HepG2 (cell line): Measurements from ENCODE around the gene PLLP. TPM values are rescaled to one million over a fixed set of nuclear protein-coding genes. Genes with fewer than 3 reads are reported as not detected.

ENCODE experiments used
- ATF1 ChIP-seq: IDR thresholded peaks from 2 replicates; pipeline ENCODE4 v1.6.1; 2016; ENCODE audit warnings: mild to moderate bottlenecking, control low read depth
- BRCA1 ChIP-seq: sonication (generic); formaldehyde crosslinking; IDR thresholded peaks from 2 replicates; pipeline ENCODE4 v1.4.0; 2020; ENCODE audit warnings: missing genetic modification reagents
- CREB3 ChIP-seq: sonication (generic); formaldehyde crosslinking; IDR thresholded peaks from 2 replicates; pipeline ENCODE4 v1.5.0; 2020; ENCODE audit warnings: missing genetic modification reagents
- FOSL2 ChIP-seq: sonication (generic); formaldehyde crosslinking; IDR thresholded peaks from 2 replicates; pipeline ENCODE4 v1.4.0; 2020; ENCODE audit warnings: missing genetic modification reagents
- GATAD2A ChIP-seq: IDR thresholded peaks from 2 replicates; pipeline ENCODE4 v1.6.1; 2016
- MATR3 ChIP-seq: sonication (generic); formaldehyde crosslinking; IDR thresholded peaks from 2 replicates; pipeline ENCODE4 v1.4.0; 2020; ENCODE audit warnings: missing genetic modification reagents
- MAZ ChIP-seq, 2 experiments: sonication (generic) in 1 of 2; formaldehyde crosslinking in 1 of 2; IDR thresholded peaks; 2 replicates each; pipeline versions ENCODE4 v1.5.0 to v1.6.1; 2012 to 2020; ENCODE audit warnings: low read depth in 2 of 2, mild to moderate bottlenecking in 2 of 2, borderline replicate concordance in 1 of 2, improper control_type of control experiment in 1 of 2, low read length in 1 of 2, missing genetic modification reagents in 1 of 2, moderate library complexity in 1 of 2
- NR2F6 ChIP-seq, 2 experiments: IDR thresholded peaks; 2 replicates each; pipeline ENCODE4 v1.6.1; 2016; ENCODE audit warnings: antibody characterized with exemption in 1 of 2, mild to moderate bottlenecking in 1 of 2
- PHF21A ChIP-seq: sonication (generic); formaldehyde crosslinking; IDR thresholded peaks from 2 replicates; pipeline ENCODE4 v1.5.0; 2020; ENCODE audit warnings: mild to moderate bottlenecking, missing genetic modification reagents
- SNRNP70 ChIP-seq: fragments of 200-400 bp; formaldehyde crosslinking; IDR thresholded peaks from 2 replicates; pipeline ENCODE4 v1.6.1; 2017; ENCODE audit warnings: mild to moderate bottlenecking, low read depth, low read length, moderate library complexity
- SSRP1 ChIP-seq: IDR thresholded peaks from 2 replicates; pipeline ENCODE4 v1.6.1; 2016; ENCODE audit warnings: control low read depth
- ZBTB38 ChIP-seq: sonication (generic); formaldehyde crosslinking; IDR thresholded peaks from 2 replicates; pipeline ENCODE4 v1.5.1; 2020; ENCODE audit warnings: mild to moderate bottlenecking, missing genetic modification reagents
- ZNF263 ChIP-seq: sonication (generic); formaldehyde crosslinking; IDR thresholded peaks from 2 replicates; pipeline ENCODE4 v1.4.0; 2020; ENCODE audit warnings: missing genetic modification reagents
- ZNF280B ChIP-seq: sonication (generic); formaldehyde crosslinking; IDR thresholded peaks from 2 replicates; pipeline ENCODE4 v1.5.0; 2020; ENCODE audit warnings: missing genetic modification reagents, mild to moderate bottlenecking, borderline replicate concordance
- ZNF292 ChIP-seq: sonication (generic); formaldehyde crosslinking; IDR thresholded peaks from 2 replicates; pipeline ENCODE4 v1.8.1; 2022; ENCODE audit warnings: mild to moderate bottlenecking, low read depth, missing genetic modification reagents, borderline replicate concordance
- ZNF343 ChIP-seq: sonication (generic); formaldehyde crosslinking; IDR thresholded peaks from 2 replicates; pipeline ENCODE4 v1.4.0; 2020; ENCODE audit warnings: mild to moderate bottlenecking, missing genetic modification reagents
- ZNF503 ChIP-seq: sonication (generic); formaldehyde crosslinking; IDR thresholded peaks from 2 replicates; pipeline ENCODE4 v1.4.0; 2020; ENCODE audit warnings: missing genetic modification reagents
- ZNF615 ChIP-seq: sonication (generic); formaldehyde crosslinking; IDR thresholded peaks from 2 replicates; pipeline ENCODE4 v1.5.0; 2020; ENCODE audit warnings: mild to moderate bottlenecking, missing genetic modification reagents, borderline replicate concordance
- ZNF749 ChIP-seq: sonication (generic); formaldehyde crosslinking; IDR thresholded peaks from 2 replicates; pipeline ENCODE4 v1.8.0; 2022; ENCODE audit warnings: mild to moderate bottlenecking, missing genetic modification reagents, moderate library complexity, borderline replicate concordance
- ZNF768 ChIP-seq: sonication (generic); formaldehyde crosslinking; IDR thresholded peaks from 2 replicates; pipeline ENCODE4 v1.4.0; 2020; ENCODE audit warnings: missing genetic modification reagents
- polyA plus RNA-seq, 8 experiments: library from polyadenylated mRNA; depleted of rRNA in 3 of 8; stranded (reverse) in 7 of 8; unstranded in 1 of 8; fragments of >200 nt; fragmentation: Illumina TruSeq in 4 of 8; extraction: Trizol in 4 of 8; gene quantifications; 2 replicates each; pipeline versions ENCODE4 v1.2.1 to v1.2.3, GENCODE V29; 2011 to 2016; ENCODE audit warnings: low read depth in 4 of 8, missing spikeins in 1 of 8, mixed read lengths in 1 of 8; ENCODE audit not compliant: insufficient read depth in 1 of 8
- total RNA-seq, 5 experiments: library from RNA; depleted of rRNA; stranded (reverse); fragments of >200 nt; fragmentation: Illumina TruSeq; extraction: Trizol; gene quantifications; 2 replicates each; pipeline ENCODE4 v1.2.3, GENCODE V29; 2016; ENCODE audit warnings: low read depth in 1 of 5
- TF ChIP-seq, protein P1 (sequence below): sonication (generic); formaldehyde crosslinking; IDR thresholded peaks from 2 replicates; pipeline ENCODE4 v1.4.0; 2020; ENCODE audit warnings: missing genetic modification reagents, borderline replicate concordance

The PLLP gene
- total and polyA plus RNA-seq, 2 of the 13 experiments (the other 11 are each of a cell fraction or from before 2014, with no cell fraction given): 60.6 to 127 TPM

- TF ChIP-seq ZNF503 (CRISPR knock-in tag) (0 out of 2 replicates have a peak, but pooled peaks have one; percentile 29), PHF21A (0 out of 2 replicates have a peak, but pooled peaks have one; percentile 28), MATR3 (no peak), CREB3 (CRISPR knock-in tag) (0 out of 2 replicates have a peak, but pooled peaks have one; percentile 50), ZNF292 (CRISPR knock-in tag) (peak; percentile 23; the same call in 1 of the 2 replicates), ZNF749 (no peak), NR2F6 (IDR thresholded peaks at IDR 0.05) (no peak), NR2F6 (CRISPR knock-in tag; IDR thresholded peaks at IDR 0.05) (no peak), FOSL2 (0 out of 2 replicates have a peak, but pooled peaks have one; percentile 19), SSRP1 (CRISPR knock-in tag) (0 out of 2 replicates have a peak, but pooled peaks have one; percentile 20), SNRNP70 (no peak), ZNF263 (CRISPR knock-in tag) (peak; percentile 99), ZNF768 (CRISPR knock-in tag) (peak; percentile 94), GATAD2A (CRISPR knock-in tag) (0 out of 2 replicates have a peak, but pooled peaks have one; percentile 44), ATF1 (CRISPR knock-in tag) (0 out of 2 replicates have a peak, but pooled peaks have one; percentile 33), MAZ (IDR thresholded peaks at IDR 0.05; ENCODE audit: borderline replicate concordance, low read depth, low read length) (no peak), MAZ (CRISPR knock-in tag; IDR thresholded peaks at IDR 0.05; ENCODE audit: low read depth) (no peak), ZNF343 (no peak), ZNF280B (no peak), BRCA1 (CRISPR knock-in tag) (no peak), ZBTB38 (CRISPR knock-in tag) (peak; percentile 34; the same call in 1 of the 2 replicates), ZNF615 (CRISPR knock-in tag) (peak; percentile 57; the same call in 1 of the 2 replicates)
- TF ChIP-seq, protein P1, sequence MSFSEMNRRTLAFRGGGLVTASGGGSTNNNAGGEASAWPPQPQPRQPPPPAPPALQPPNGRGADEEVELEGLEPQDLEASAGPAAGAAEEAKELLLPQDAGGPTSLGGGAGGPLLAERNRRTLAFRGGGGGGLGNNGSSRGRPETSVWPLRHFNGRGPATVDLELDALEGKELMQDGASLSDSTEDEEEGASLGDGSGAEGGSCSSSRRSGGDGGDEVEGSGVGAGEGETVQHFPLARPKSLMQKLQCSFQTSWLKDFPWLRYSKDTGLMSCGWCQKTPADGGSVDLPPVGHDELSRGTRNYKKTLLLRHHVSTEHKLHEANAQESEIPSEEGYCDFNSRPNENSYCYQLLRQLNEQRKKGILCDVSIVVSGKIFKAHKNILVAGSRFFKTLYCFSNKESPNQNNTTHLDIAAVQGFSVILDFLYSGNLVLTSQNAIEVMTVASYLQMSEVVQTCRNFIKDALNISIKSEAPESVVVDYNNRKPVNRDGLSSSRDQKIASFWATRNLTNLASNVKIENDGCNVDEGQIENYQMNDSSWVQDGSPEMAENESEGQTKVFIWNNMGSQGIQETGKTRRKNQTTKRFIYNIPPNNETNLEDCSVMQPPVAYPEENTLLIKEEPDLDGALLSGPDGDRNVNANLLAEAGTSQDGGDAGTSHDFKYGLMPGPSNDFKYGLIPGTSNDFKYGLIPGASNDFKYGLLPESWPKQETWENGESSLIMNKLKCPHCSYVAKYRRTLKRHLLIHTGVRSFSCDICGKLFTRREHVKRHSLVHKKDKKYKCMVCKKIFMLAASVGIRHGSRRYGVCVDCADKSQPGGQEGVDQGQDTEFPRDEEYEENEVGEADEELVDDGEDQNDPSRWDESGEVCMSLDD: peak; percentile 97
Observed at GRCh38 chr16:57268804-57269800, 15.4 kb downstream of the PLLP start (continued).
